K562 (cell line): Measurements from ENCODE around the gene ARHGAP22.

Source experiments
- ARID4B ChIP-seq: sonication (generic); formaldehyde crosslinking; IDR thresholded peaks from 2 replicates; pipeline ENCODE4 v1.8.0; 2022; ENCODE audit warnings: mild to moderate bottlenecking, missing genetic modification reagents
- SIN3B ChIP-seq: fragments of 450-650 bp; IDR thresholded peaks from 2 replicates; pipeline ENCODE4 v1.6.1; 2017; ENCODE audit warnings: low read depth, mild to moderate bottlenecking, moderate library complexity

GRCh38 chr10:48507494-48507893, 97.4 kb downstream of the ARHGAP22 start:
- no peak for TF ChIP-seq ARID4B (CRISPR knock-in tag)
- no peak for TF ChIP-seq SIN3B
